ENCODE data around the gene DNAH8.

The DNAH8 gene

GRCh38 chr6:39072830-39073229 is 357.7 kb downstream of the DNAH8 start:
- DNase-seq (ENCODE audit: low read depth, low spot score) = no peak

- DNase-seq (ENCODE audit: low read depth, low spot score) = no peak
Observed at GRCh38 chr6:39073471-39074355, 358.6 kb downstream of the DNAH8 start.

GRCh38 chr6:39074486-39074885 is 359.4 kb downstream of the DNAH8 start:
- DNase-seq (ENCODE audit: low read depth, low spot score) = no peak

GRCh38 chr6:39075010-39075686 is 360.0 kb downstream of the DNAH8 start:
- DNase-seq (ENCODE audit: low read depth, low spot score) = no peak

GRCh38 chr6:39075807-39076622 is 360.9 kb downstream of the DNAH8 start:
- no peak for DNase-seq (ENCODE audit: low read depth, low spot score)

- no peak for DNase-seq (ENCODE audit: low read depth, low spot score)
Observed at GRCh38 chr6:39076623-39077535, 361.8 kb downstream of the DNAH8 start.

GRCh38 chr6:39077882-39078594 is 362.9 kb downstream of the DNAH8 start:
- DNase-seq (ENCODE audit: low read depth, low spot score) = no peak

- DNase-seq (ENCODE audit: low read depth, low spot score) = no peak
Observed at GRCh38 chr6:39078695-39079094, 363.6 kb downstream of the DNAH8 start.

GRCh38 chr6:39079197-39080125 is 364.4 kb downstream of the DNAH8 start:
- no peak for DNase-seq (ENCODE audit: low read depth, low spot score)
